Right lobe of liver (tissue), 6 donors: ENCODE data around the gene ITCH. TPM values are rescaled to one million over a fixed set of nuclear protein-coding genes. Genes with fewer than 3 reads are reported as not detected.
"Not testable (repeated sequence)": the region's sequence is repeated elsewhere in the genome, so short reads cannot be mapped to it uniquely, and the experiment has no call there.

Experiments
- ATAC-seq, 4 donors: fragments of 200-7000 bp; cut with Tn5 transposase; one replicate each; pipeline ENCODE4 v1.9.1; 2020; ENCODE audit warnings: mild to moderate bottlenecking in 4 of 4, moderate library complexity in 4 of 4
- DNase-seq, 3 donors: peaks; one replicate each; pipeline ENCODE4 v3.0.0-alpha.2; 2020
- H3K27ac ChIP-seq, 3 donors: fragments of 200-600 bp; one replicate each; pipeline ENCODE4 v1.8.0; 2022
- H3K27me3 ChIP-seq, 2 donors: fragments of 200-600 bp; one replicate each; pipeline ENCODE4 v1.8.0; 2022
- H3K36me3 ChIP-seq, 4 donors: fragments of 200-600 bp; sonication (generic) in 1 of 4; one replicate each; pipeline versions ENCODE4 v1.5.1 to v1.8.0; 2017 to 2022; ENCODE audit warnings: control low read depth in 1 of 4
- H3K4me1 ChIP-seq, 4 donors: fragments of 200-600 bp; sonication (generic) in 1 of 4; one replicate each; pipeline versions ENCODE4 v1.5.1 to v1.8.0; 2017 to 2022; ENCODE audit warnings: control low read depth in 1 of 4
- H3K4me3 ChIP-seq, 3 donors: fragments of 200-600 bp; one replicate each; pipeline ENCODE4 v1.8.0; 2022
- H3K9me3 ChIP-seq, 4 donors: fragments of 200-600 bp; sonication (generic) in 1 of 4; one replicate each; pipeline versions ENCODE4 v1.5.1 to v1.8.0; 2017 to 2022; ENCODE audit warnings: control low read depth in 1 of 4
- POLR2A ChIP-seq: fragments of 450-650 bp; IDR thresholded peaks from one replicate; pipeline ENCODE4 v1.6.1; 2017; ENCODE audit warnings: antibody characterized with exemption, mild to moderate bottlenecking
- WGBS: methylation state at CpG from one replicate; pipeline ENCODE4 v1.1.6; 2018; ENCODE audit warnings: low coverage, low lambda C conversion rate; ENCODE audit not compliant: insufficient coverage; ENCODE audit errors: missing lambda C conversion rate; 5-methylcytosine and 5-hydroxymethylcytosine counted together
- intact Hi-C, 2 donors: fragments of 100-400 bp; cut with DNase I; formaldehyde crosslinking; loops; one replicate each; pipeline versions ENCODE4 v1.11.2 to v1.14.1; 2022
- total RNA-seq, 6 experiments: library from RNA; depleted of rRNA in 2 of 6; stranded (reverse); fragments of >200 nt in 2 of 6; fragmentation: NEBNext Ultra II Directional in 3 of 6; extraction: Animal tissue kit (Norgen Biotek cat#: 25700) in 3 of 6; gene quantifications; one replicate each; pipeline versions ENCODE4 v1.1.0 to v1.2.4, GENCODE V29; 2016 to 2023
- TF ChIP-seq, protein P1 (sequence below), 4 donors: fragments of 200-600 bp in 3 of 4; fragments of 450-650 bp in 1 of 4; IDR thresholded peaks; one replicate each; pipeline versions ENCODE4 v1.5.1 to v1.8.0; 2016 to 2022; ENCODE audit warnings: antibody characterized with exemption in 4 of 4, mild to moderate bottlenecking in 2 of 4
- donor health status: DM: no; HTN: yes; CAD: no.
- donor health status: DM: no; HTN: no; CAD: no.
- donor health status: DM: no; HTN: no; CAD: no.
- donor health status: DM: no; HTN: yes; CAD: no.
- donor health status: DM: no; HTN: yes; CAD: no.

ITCH gene
- total RNA-seq, 6 experiments from 2014 or later = 32.8 to 71.4 (median 44.1) TPM

DNA sequence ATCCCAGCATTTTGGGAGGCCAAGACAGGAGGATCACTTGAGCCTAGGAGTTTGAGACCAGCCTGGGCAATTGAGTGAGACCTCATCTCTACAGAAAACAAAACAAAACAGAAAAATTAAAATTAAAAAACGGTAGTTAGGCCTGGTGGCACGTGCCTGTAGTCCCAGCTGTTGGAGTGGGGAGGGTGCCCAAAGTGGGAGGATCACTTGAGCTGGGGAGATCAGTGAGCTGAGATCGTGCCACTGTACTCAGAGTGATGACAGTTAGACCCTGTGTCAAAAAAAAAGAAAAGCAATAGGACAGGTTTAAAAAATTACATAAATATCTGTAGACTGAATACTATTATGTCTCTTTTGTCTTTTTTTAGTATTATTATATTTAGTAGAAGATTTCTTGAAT, 64.3 kb downstream of the ITCH start:
- H3K4me1 ChIP-seq = peaks cover 0 to 12% (median under 1%) of the 10 kb centered on the region in 4 donors
- no peak overlapping the region for H3K27ac ChIP-seq
- ATAC-seq (no peak), DNase-seq (no peak)
- H3K9me3 ChIP-seq = no peaks in the 10 kb centered on the region
- intact Hi-C loops = no loop called here
- 76% methylated on average over 3 of the region's 3 CpGs for WGBS
- H3K36me3 ChIP-seq = peaks cover 0 to 40% (median 16%) of the 10 kb centered on the region in 4 donors
- no peaks in the 10 kb centered on the region for H3K27me3 ChIP-seq
- no peak overlapping the region for H3K4me3 ChIP-seq
- no peak for TF ChIP-seq POLR2A
- TF ChIP-seq, protein P1, sequence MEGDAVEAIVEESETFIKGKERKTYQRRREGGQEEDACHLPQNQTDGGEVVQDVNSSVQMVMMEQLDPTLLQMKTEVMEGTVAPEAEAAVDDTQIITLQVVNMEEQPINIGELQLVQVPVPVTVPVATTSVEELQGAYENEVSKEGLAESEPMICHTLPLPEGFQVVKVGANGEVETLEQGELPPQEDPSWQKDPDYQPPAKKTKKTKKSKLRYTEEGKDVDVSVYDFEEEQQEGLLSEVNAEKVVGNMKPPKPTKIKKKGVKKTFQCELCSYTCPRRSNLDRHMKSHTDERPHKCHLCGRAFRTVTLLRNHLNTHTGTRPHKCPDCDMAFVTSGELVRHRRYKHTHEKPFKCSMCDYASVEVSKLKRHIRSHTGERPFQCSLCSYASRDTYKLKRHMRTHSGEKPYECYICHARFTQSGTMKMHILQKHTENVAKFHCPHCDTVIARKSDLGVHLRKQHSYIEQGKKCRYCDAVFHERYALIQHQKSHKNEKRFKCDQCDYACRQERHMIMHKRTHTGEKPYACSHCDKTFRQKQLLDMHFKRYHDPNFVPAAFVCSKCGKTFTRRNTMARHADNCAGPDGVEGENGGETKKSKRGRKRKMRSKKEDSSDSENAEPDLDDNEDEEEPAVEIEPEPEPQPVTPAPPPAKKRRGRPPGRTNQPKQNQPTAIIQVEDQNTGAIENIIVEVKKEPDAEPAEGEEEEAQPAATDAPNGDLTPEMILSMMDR (IDR thresholded peaks at IDR 0.05) = no peak

DNA sequence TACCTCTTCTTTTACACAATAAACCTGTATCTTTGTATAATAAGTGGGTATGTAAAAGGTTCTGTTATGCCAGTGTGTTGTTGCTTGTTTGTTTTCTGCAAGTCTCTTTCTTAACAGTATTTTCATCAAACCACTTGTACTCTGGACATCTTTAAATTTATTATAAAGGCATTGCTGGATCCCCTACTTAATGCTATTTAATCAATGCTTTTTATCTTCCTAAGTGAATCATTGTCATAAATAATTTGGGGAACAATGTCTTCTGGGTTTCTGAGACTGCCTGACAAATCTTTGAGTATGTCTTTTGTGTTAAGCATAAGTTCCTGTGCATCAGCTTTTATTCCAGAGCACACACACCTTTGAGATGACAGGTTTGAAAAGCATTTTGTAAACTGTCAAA, 64.7 kb downstream of the ITCH start:
- intact Hi-C loops = no loop called here
- Histone ChIP-seq H3K9me3 (no peaks in the 10 kb centered on the region), H3K36me3 (peaks cover 0 to 40% (median 16%) of the 10 kb centered on the region in 4 donors), H3K27ac (no peak overlapping the region), H3K27me3 (no peaks in the 10 kb centered on the region), H3K4me3 (no peak overlapping the region), H3K4me1 (peaks cover 0 to 8% (median 0%) of the 10 kb centered on the region in 4 donors)
- DNase-seq (no peak), ATAC-seq (no peak)
- TF ChIP-seq, protein P1 (IDR thresholded peaks at IDR 0.05) = no peak
- no peak for TF ChIP-seq POLR2A

DNA sequence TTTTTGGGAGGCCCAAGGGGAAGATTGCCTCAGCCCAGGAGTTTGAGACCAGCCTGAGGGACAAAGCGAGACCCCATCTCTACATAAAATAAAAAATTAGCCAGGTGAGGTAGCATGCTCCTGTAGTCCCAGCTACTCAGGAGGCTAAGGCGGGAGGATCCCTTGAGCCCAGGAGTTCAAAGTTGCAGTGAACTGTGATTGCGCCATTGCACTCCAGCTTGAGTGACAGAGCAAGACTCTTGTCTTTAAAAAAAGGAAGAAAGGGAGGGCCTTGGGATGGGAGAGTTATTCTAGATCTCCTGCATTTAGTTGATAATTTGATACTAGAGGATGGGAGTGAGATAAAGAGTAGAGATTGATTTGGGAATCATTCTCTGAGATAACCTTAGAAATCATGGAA, 68.1 kb downstream of the ITCH start:
- 86% methylated on average over 2 of the region's 3 CpGs for WGBS
- ATAC-seq (no peak), DNase-seq (no peak)
- Histone ChIP-seq H3K27me3 (no peaks in the 10 kb centered on the region), H3K9me3 (no peaks in the 10 kb centered on the region), H3K4me3 (no peak overlapping the region), H3K27ac (no peak overlapping the region), H3K36me3 (peaks cover 0 to 22% (median 9%) of the 10 kb centered on the region in 4 donors), H3K4me1 (no peaks in the 10 kb centered on the region)
- intact Hi-C loops = no loop called here
- TF ChIP-seq POLR2A = no peak
- TF ChIP-seq, protein P1 (IDR thresholded peaks at IDR 0.05) = no peak

DNA sequence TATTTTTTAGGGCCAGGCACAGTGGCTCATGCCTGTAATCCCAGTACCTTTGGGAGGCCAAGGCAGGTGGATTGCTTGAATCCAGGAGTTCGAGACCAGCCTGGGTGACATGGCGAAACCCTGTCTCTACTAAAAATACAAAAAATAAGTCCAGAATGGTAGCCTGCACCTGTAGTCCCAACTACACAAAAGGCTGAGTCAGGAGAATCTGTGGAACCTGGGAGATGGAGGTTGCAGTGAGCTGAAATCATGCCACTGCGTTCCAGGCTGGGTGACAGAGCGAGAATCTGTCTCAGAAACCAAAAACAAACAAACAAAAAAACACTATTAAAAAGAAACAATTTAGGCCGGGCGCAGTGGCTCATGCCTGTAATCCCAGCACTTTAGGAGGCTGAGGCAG, 69.6 kb downstream of the ITCH start:
- H3K9me3 ChIP-seq, H3K27me3 ChIP-seq, H3K4me1 ChIP-seq, DNase-seq, H3K27ac ChIP-seq, H3K4me3 ChIP-seq, intact Hi-C loops, ATAC-seq: not testable (repeated sequence)
- peaks cover 0 to 26% (median 8%) of the 10 kb centered on the region in 4 donors for H3K36me3 ChIP-seq
- WGBS = 100% methylated on average over 4 of the region's 6 CpGs

DNA sequence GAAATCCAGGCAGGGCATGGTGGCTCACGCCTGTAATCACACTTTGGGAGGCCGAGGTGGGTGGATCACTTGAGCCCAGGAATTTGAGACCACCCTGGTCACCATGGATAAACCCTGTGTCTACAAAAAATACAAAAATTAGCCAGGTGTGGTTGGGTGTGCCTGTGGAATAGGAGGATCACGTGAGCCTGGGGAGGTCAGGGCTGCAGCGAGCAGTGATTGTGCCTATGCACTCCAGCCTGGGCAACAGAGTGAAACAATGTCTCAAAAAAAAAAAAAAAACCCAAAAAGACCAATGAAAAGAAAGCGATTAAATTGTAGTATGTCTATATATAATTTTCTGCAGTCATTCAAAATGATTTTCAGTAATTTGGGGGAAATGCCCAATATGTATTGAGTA, 70.3 kb downstream of the ITCH start:
- Histone ChIP-seq H3K4me3 (no peak overlapping the region), H3K27me3 (no peaks in the 10 kb centered on the region), H3K36me3 (peaks cover 0 to 31% (median 9%) of the 10 kb centered on the region in 4 donors), H3K4me1 (no peaks in the 10 kb centered on the region), H3K27ac (no peak overlapping the region), H3K9me3 (no peaks in the 10 kb centered on the region)
- intact Hi-C loops = no loop called here
- ATAC-seq = no peak
- TF ChIP-seq POLR2A = no peak
- TF ChIP-seq, protein P1 (IDR thresholded peaks at IDR 0.05) = no peak
- DNase-seq = no peak
- WGBS = 90% methylated on average over 5 of the region's 5 CpGs
